GM15510 (cell line): ENCODE measurements around the gene LEPR.

ENCODE experiments used
- POLR2A ChIP-seq: IDR thresholded peaks from 3 replicates; pipeline ENCODE4 v1.6.1; 2011; ENCODE audit warnings: borderline replicate concordance; ENCODE audit not compliant: insufficient read length; ENCODE audit errors: extremely low read depth

The LEPR gene

DNA sequence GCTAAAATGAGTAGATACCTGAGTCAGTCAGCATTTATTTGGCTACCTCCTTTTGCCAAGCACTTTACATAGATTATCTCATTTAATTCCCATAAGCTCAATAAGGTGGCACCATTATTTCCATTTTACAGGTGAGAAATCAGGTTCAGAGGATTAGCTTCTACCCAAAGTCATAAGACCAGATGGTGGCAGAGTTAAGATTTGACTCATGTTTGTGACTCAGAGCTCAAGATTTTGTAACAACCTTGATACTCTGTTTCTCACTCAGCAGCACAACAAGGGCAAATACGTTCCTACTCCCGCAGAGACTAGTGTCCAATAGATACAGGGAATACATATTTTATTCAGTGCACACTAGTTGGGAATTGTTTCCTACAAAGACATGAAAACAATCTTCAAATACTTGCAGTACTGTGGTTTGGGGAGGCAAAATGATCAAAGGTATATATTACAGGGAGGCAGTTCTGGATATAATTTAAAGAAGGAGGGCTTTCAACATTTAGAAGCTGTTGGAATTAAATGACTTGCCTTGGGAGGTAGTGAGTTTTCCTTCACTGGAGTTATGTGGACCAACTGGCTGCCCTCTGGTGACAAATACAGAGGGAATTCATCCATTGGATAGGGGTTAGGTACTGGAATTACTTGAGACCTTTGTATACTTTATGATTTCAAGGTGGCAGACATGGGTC lies 3.6 kb downstream of the LEPR start:
- no peak for TF ChIP-seq POLR2A

GRCh38 chr1:65424573-65424889 lies 4.1 kb downstream of the LEPR start:
- TF ChIP-seq POLR2A = no peak

GRCh38 chr1:65425006-65425405 lies 4.5 kb downstream of the LEPR start:
- TF ChIP-seq POLR2A = no peak

DNA sequence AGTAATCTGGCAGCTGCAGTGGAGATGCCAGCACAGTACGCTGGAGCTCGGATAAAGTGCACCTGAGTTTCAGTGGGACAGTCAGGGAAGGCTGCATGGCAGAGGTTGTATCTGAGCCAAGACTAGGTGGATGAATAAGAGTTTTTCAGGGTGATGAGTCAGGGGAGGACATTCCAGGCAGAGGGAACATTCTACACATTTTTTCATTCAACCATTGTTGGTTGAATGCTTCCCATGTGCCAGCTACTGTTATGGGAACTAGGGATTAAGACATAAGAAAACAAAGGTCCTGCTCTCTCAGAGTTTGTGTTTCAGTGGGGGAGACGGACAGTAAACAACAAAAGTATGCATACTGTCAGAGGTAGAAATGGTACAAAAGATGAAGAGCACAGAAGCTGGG lies 5.2 kb downstream of the LEPR start:
- no peak for TF ChIP-seq POLR2A

- TF ChIP-seq POLR2A = no peak
Observed at GRCh38 chr1:65429078-65429477, 8.6 kb downstream of the LEPR start.

DNA sequence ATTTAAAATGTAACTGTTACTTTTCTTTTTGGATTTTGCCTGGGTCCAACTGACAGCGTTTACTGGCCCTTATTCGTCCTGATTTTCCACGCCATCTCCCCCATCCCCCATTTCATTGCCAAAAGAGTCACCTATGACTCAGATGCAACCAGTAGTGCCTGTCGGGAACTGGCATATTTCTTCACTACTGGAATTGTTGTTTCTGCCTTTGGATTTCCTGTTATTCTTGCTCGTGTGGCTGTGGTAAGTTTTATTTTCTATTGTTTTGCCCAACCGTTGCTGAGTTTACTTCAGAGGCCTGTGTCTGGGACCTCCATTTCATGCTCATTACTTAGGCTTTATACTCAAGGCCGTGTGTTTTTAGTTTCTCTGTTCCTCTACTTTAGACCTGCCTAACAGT lies 9.3 kb downstream of the LEPR start:
- no peak for TF ChIP-seq POLR2A

- TF ChIP-seq POLR2A = no peak
Observed at GRCh38 chr1:65431111-65431705, 10.7 kb downstream of the LEPR start.

DNA sequence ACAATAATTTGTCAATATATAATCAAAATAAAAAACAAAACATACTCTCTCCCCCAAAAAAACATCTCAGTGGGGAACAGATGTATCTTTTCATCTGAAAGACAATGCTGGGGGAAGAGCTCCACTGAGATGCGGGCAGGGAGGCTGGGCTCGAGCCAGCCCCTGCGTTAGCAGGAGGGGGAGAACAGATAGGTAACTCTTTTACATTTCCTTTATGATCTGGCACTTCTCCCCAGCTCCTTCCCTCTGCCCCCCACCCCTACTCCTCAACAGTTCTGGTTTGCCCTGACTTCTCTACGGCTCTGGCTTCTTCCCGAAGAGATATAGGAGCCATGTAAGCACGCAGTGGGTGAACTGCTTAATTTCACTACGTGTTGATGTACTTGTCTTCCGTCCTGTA lies 12.4 kb downstream of the LEPR start:
- no peak for TF ChIP-seq POLR2A

GRCh38 chr1:65434255-65434654 lies 13.8 kb downstream of the LEPR start:
- TF ChIP-seq POLR2A = no peak

DNA sequence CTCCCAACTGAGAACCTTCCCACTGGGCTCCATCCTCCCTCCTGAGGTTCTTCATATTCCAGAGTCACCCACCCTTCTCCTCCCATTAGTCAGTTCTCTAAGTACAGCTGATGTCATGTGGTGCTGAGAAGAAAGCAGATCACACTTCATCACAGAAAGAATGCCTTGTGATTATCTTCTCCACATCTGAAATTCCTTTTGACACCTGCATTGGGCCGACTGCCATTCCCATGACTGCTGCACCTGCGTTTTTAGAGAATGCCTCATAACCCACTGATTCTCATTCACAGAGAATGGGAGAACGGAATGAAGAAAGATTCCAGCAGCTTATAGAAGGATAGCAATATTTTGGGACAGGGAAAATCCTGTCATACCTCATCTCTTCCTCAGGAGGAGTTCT lies 14.3 kb downstream of the LEPR start:
- no peak for TF ChIP-seq POLR2A

DNA sequence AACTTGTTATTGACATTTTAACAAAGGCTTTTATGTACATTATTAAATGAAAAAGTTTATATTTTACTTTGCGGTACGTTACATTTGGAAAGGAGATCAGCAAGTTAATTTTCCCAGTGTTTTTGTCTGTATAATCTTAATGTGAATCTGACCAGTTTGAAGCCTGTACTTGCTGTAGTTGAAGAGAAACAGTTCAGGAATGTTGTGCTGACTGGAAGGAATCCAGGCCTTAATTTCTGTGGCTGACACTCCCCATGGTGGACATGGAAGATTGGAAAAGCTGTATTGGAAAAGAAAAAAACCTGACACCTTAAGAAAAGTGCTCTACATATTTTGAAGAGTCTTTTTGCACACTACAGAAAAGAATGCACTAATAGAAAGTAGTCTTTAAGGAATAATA lies 15.5 kb downstream of the LEPR start:
- no peak for TF ChIP-seq POLR2A

GRCh38 chr1:65437616-65438015 lies 17.1 kb downstream of the LEPR start:
- TF ChIP-seq POLR2A = no peak

DNA sequence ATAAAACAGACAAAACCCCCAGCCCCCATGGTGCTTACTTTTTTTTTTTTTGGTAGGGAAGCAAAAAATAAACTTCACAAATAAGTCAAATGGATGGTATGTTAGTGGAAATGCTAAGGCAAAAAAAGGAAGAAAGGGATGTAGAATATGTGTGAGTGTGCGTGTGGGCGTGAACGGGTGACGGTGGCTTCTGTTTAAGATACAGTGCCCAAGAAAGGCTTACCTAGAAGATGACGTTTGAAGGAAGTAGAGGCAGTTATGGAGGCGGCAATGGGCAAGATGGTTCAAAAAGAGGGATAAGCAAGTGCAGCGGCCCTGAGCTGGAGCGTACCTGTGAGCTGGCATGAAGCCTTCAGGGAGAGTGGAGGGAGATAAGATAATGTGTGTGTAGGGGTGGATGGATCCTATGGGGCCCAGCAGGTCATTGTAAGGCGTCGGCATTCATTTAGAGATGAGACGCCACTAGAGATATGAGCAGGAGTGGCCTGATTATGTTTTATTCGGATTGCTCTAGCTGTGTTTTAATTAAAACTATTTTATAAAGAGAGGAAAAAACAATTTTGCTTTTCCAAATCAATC lies 19.9 kb downstream of the LEPR start:
- no peak for TF ChIP-seq POLR2A

DNA sequence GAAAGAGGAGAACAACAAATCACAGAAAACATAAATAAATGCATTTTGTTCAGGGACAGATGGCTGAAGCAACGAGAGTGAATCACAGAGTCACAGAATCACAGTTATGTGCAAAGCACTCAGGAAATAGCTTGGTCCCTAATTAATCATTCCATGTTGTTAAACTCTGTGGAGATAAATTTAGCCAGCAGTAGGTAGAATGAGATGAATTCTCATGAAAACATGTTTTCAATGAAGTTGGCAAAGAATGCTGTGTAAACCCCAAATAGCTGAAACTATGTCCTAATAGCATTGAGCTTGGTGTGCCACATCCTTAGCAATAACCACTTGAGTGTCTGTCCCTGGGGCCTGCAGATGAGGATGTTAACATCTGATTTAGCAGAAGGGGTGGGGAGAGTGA lies 20.4 kb downstream of the LEPR start:
- no peak for TF ChIP-seq POLR2A

DNA sequence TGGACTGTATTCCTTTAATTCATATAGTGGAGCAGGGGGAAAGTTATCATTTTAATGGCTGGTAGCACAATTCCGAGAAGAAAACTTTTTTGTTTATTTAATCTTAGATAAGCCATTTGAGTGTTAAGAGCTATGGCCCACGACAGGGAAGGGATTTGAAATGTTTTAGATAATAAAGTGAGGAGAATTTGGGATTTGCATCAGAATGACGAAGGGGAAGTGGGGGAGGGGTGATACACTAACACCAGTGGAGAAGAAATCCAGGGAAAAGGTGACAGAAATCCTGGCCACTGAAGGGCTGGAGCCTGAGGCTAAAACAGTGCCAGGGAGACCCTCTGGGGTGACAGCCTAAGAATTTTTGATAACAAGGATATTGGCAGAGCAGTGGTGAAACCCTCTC lies 21.0 kb downstream of the LEPR start:
- no peak for TF ChIP-seq POLR2A

DNA sequence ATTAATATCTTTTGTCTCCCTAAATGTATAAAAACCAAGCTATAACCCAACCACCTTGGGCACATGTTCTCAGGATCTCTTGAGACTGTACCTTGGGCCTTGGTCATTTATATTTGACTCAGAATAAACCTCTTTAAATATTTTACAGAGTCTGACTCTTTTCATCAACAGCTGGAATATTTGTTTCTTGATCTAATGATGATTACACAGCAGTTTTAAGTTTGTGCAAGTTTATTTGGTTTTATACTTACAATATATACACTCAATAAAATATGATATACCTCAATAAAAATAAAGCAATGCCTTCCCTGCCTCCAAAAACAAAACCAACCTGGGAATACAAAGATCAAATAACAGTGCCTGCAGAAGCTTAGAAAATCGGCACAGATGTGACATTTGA lies 22.0 kb downstream of the LEPR start:
- TF ChIP-seq POLR2A = no peak
